Mucosa of descending colon (tissue), 3 donors: ENCODE measurements around the gene GNB2. TPM values are rescaled to one million over a fixed set of nuclear protein-coding genes. Genes with fewer than 3 reads are reported as not detected.

Source experiments
- ATAC-seq: fragments of 200-7000 bp; cut with Tn5 transposase; one replicate; pipeline ENCODE4 v1.9.1; 2020; ENCODE audit warnings: mild to moderate bottlenecking, moderate library complexity
- DNase-seq, 3 donors: peaks; one replicate each; pipeline ENCODE4 v3.0.0-alpha.2; 2020
- H3K36me3 ChIP-seq: fragments of 200-600 bp; one replicate; pipeline ENCODE4 v1.8.0; 2021; ENCODE audit warnings: low read depth, mild to moderate bottlenecking
- H3K4me1 ChIP-seq: fragments of 200-600 bp; one replicate; pipeline ENCODE4 v1.8.0; 2021; ENCODE audit warnings: low read depth, mild to moderate bottlenecking
- H3K4me3 ChIP-seq: fragments of 200-600 bp; one replicate; pipeline ENCODE4 v1.8.0; 2021; ENCODE audit warnings: mild to moderate bottlenecking
- H3K9me3 ChIP-seq: fragments of 200-600 bp; one replicate; pipeline ENCODE4 v1.8.0; 2021; ENCODE audit warnings: mild to moderate bottlenecking
- intact Hi-C, 2 donors: fragments of 100-400 bp; cut with DNase I in 1 of 2; cut with micrococcal nuclease in 1 of 2; formaldehyde crosslinking; loops; one replicate each; pipeline versions ENCODE4 v1.11.0 to v1.11.1; 2022; cut with DNase I, micrococcal nuclease
- total RNA-seq, 3 donors: library from RNA; stranded (reverse); fragmentation: NEBNext Ultra II Directional in 2 of 3; extraction: Animal tissue kit (Norgen Biotek cat#: 25700) in 2 of 3; gene quantifications; one replicate each; pipeline versions ENCODE4 v1.2.1 to v1.2.4, GENCODE V29; 2021 to 2023
- TF ChIP-seq, protein P1 (sequence below): fragments of 200-600 bp; IDR thresholded peaks from one replicate; pipeline ENCODE4 v1.8.0; 2022; ENCODE audit warnings: antibody characterized with exemption, mild to moderate bottlenecking
- donor health status: DM: no; HTN: no; CAD: no; lungs with moderate emphysema.
- donor health status: DM: no; HTN: no; CAD: no.
- donor health status: DM: no; HTN: yes; CAD: no.

GNB2 gene
- total RNA-seq, 3 donors from 2014 or later, result 197 to 257 (median 232) TPM

DNA sequence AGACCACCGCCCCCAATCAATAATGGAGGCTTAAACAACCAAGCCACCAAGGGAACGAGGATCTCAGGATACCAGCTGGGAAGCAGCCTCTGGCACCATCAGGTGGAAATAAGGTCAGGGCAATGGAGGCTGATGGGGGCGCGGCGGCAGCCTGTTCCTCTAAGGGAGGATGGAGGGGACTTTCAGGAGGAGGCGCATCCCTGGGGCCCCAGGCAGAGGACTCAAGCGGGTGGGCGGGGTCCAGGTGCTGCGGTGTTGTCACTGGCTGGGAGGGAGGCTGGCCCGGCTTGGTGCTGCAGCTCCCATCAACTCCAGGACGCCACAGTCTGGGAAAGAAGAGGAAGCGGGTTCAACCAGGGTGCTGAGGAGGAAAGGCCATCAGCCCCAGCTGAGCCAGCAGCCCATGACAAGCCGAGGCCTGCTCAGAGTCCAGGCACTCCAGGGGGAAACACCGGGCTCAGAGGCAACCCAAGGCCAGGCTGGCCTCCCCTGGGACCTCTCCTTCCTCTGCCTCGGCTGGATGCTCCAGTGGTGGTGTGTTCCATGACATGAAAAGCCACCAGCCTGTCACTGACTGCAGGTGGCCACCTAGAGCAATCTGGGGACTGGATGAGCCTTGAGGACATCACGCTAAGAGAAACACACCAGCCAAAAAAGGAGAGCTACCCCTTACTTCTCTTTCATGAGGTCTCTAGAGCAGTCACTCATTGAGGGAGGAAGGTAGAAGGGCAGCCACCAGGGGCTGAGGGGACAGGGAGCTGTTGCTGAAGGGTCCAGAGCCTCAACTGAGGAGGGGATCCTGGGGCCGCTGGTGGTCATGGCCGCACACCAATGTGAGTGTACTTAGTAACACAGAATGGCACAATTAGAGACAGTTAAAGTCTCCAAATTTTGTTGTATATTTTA is 15.9 kb downstream of the GNB2 start:
- Histone ChIP-seq H3K4me1 (peaks cover 18% of the 10 kb centered on the region), H3K4me3 (no peak overlapping the region), H3K9me3 (no peaks in the 10 kb centered on the region), H3K36me3 (peaks cover 10% of the 10 kb centered on the region)
- ATAC-seq, result no peak
- intact Hi-C loops, result loop anchor here (5.0 to 10.0 kb wide), 2 partner anchors 215 to 217 kb away; partner anchors contain the start of gene TSC22D4 (in 1 of the 2)
- TF ChIP-seq, protein P1, sequence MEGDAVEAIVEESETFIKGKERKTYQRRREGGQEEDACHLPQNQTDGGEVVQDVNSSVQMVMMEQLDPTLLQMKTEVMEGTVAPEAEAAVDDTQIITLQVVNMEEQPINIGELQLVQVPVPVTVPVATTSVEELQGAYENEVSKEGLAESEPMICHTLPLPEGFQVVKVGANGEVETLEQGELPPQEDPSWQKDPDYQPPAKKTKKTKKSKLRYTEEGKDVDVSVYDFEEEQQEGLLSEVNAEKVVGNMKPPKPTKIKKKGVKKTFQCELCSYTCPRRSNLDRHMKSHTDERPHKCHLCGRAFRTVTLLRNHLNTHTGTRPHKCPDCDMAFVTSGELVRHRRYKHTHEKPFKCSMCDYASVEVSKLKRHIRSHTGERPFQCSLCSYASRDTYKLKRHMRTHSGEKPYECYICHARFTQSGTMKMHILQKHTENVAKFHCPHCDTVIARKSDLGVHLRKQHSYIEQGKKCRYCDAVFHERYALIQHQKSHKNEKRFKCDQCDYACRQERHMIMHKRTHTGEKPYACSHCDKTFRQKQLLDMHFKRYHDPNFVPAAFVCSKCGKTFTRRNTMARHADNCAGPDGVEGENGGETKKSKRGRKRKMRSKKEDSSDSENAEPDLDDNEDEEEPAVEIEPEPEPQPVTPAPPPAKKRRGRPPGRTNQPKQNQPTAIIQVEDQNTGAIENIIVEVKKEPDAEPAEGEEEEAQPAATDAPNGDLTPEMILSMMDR, result no peak
- DNase-seq, result no peak

DNA sequence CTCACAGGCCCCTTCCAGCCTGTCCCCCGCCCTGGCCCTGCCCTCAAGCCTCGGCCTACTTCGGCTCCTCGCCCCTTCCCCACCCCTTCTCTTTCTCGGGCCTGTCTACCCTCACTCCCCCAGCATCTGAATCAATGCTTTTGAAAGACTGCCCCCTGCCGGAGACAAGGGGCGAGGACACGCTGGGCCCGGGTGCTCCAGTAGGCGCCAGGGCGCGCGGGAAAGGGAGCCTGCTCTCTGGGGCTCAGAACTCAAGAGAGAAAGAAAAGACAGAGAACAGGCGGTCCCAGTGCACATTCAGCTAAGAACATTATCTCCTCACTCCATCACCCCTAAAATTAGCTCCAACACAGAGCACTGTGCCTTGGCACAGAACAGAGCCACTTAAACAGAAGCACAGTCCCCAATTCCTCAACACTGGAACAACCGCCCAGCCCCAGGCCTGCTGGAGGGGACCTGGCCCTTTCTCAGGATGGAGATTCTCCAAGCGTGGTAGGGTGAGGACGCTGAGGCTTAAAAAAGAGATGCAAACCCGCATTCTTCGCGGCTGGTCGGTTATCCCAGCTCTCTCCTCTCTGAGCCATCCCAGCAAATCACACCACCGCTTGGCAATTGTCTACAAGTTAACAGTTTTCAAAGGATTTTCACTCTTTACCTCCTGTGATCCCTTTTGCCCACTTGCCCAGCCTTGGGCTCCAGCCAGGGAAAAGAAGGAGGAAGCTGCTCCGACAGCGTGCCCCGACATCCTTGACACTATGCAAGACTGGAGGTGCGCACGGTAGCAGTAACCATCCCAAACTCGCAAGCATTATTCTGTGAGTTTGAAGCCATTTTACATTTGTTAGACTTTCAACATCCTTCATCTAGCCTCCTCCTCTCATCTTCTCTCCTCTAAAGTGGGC is 18.4 kb downstream of the GNB2 start:
- peak; percentile 75 to 86 (median 84) for DNase-seq
- intact Hi-C loops, result loop anchor here in 1 of 2 donors (5.0 kb wide), 1 partner anchor 220 kb away; no protein-coding TSS in a partner anchor
- H3K36me3 ChIP-seq, result no peaks in the 10 kb centered on the region
- H3K9me3 ChIP-seq, result no peaks in the 10 kb centered on the region
- TF ChIP-seq, protein P1, result peak; percentile 93
- ATAC-seq, result peak; percentile 83
- no peak overlapping the region for H3K4me3 ChIP-seq
- peaks cover 18% of the 10 kb centered on the region for H3K4me1 ChIP-seq

DNA sequence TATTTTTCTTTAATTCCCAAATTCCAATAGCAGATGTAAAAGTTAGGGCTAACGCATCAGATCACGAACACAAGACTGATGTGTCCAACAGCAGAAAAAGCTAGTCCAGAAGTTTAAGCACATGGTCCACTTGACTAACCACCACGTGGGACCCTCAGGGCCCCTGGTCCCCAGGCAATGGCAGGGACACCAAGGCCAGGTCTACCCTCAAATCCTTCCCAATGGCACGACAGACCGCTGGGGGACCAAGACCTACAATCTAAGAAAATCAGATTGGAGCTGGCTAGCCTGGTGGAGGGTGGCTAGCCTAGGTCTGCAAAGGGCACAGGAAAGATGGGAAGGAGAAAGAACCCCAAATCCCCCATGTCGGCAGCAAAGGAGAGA is 19.0 kb downstream of the GNB2 start:
- H3K4me3 ChIP-seq, result no peak overlapping the region
- no peaks in the 10 kb centered on the region for H3K9me3 ChIP-seq
- intact Hi-C loops, result loop anchor here in 1 of 2 donors (5.0 kb wide), 1 partner anchor 220 kb away; no protein-coding TSS in a partner anchor
- ATAC-seq (no peak), DNase-seq (no peak)
- no peaks in the 10 kb centered on the region for H3K36me3 ChIP-seq
- TF ChIP-seq, protein P1, result no peak
- H3K4me1 ChIP-seq, result peaks cover 18% of the 10 kb centered on the region

DNA sequence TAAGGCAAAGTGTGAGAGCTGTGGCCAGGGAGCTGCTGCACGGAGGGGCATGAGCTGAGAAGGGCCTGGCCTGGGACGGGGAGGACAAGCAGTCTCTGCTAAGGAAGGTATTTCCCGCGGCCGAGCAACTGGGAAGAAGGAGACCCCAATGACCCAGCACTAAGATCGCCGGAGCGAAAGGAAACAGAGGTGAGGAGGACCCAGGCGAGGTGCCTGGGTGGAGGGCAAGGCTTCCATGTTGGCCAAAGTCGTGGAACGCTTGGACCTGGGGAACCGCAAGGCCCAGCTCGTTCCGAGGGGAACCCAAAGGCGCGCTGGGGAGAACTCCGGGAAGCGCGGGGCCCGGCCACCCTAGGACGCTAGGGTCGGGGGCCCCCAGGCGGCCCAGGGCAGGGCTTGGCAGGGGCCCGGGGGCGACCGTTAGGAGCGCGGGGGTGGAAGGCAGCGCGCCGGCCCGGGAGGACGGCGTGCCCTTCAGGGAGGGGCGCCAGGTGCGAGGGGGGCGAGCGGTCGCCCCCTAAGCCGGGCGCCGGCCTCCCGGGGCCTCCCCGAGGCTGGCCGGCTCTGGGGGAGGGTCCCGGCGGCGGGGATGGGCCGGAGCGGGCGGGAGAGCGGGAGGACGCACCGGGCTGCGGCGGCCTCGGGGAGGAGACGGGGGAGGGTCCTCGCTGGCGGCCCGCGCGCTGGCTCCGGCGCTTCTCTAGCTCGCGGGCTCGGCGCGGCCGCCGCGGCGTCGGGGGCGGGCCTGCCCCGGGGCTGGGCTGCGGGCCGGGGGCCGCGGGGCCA is 20.0 kb downstream of the GNB2 start:
- Histone ChIP-seq H3K4me3 (peak overlapping the region; percentile 90), H3K36me3 (no peaks in the 10 kb centered on the region), H3K4me1 (peaks cover 18% of the 10 kb centered on the region), H3K9me3 (no peaks in the 10 kb centered on the region)
- intact Hi-C loops, result loop anchor here in 1 of 2 donors (5.0 kb wide), 1 partner anchor 221 kb away; no protein-coding TSS in a partner anchor
- DNase-seq (peak in 2 of 3 donors; percentile 23 to 58), ATAC-seq (peak; percentile 22)
- TF ChIP-seq, protein P1, result no peak
